ENCODE measurements around the gene CAPSL. TPM values are rescaled to one million over a fixed set of nuclear protein-coding genes. Genes with fewer than 3 reads are reported as not detected.

Gene CAPSL
- total and polyA plus RNA-seq, 2 of the 8 experiments (the other 6 are each of a cell fraction or from before 2014, with no cell fraction given) = not detected

GRCh38 chr5:35908228-35908627 is 30.2 kb downstream of the CAPSL start:
- H4K20me1 ChIP-seq (replicated peaks in 1 of 2; ENCODE audit: control insufficient read depth in 1 of 2, insufficient read depth in 2 of 2, low read length in 2 of 2) = no peaks in the 10 kb centered on the region
- no peaks in the 10 kb centered on the region for H3K36me3 ChIP-seq (ENCODE audit: control insufficient read depth in 2 of 4, insufficient read depth in 4 of 4, low read length in 3 of 4)
- no peak for FAIRE-seq
- H3K4me1 ChIP-seq (replicated peaks in 1 of 4; ENCODE audit: control insufficient read depth in 3 of 4, insufficient read depth in 4 of 4, low read length in 3 of 4) = peaks cover 0 to 3% (median 0%) of the 10 kb centered on the region in 4 experiments; a peak in 1 of 7 replicates
- no peak overlapping the region for H2BK12ac ChIP-seq (ENCODE audit: low read depth, low read length)
- H4K91ac ChIP-seq (replicated peaks; ENCODE audit: insufficient read length, low read length) = no peak overlapping the region
- no peak overlapping the region for H3K4me2 ChIP-seq (ENCODE audit: insufficient read depth in 1 of 2, low read depth in 2 of 2, low read length in 2 of 2)
- peaks cover 0 to 1% (median 0%) of the 10 kb centered on the region in 4 experiments; a peak in 1 of 7 replicates for H3K27me3 ChIP-seq (replicated peaks in 1 of 4; ENCODE audit: control insufficient read depth in 3 of 4, extremely low read depth in 1 of 4, insufficient read depth in 3 of 4, low read length in 3 of 4)
- no peak overlapping the region for H3K4me3 ChIP-seq (ENCODE audit: extremely low read depth in 1 of 4, insufficient read depth in 2 of 4, low read depth in 3 of 4, low read length in 4 of 4)
- H3K9ac ChIP-seq (replicated peaks in 1 of 4; ENCODE audit: extremely low read depth in 1 of 4, low read depth in 3 of 4, low read length in 3 of 4) = no peak overlapping the region
- H3K23ac ChIP-seq (ENCODE audit: insufficient read length) = no peak overlapping the region
- no peak overlapping the region for H2AFZ ChIP-seq (ENCODE audit: low read length)
- no peak overlapping the region for H3K4ac ChIP-seq (replicated peaks; ENCODE audit: insufficient read length, low read depth, low read length)
- no peak overlapping the region for H2BK15ac ChIP-seq (ENCODE audit: low read length)
- no peak overlapping the region for H2BK5ac ChIP-seq (ENCODE audit: low read depth, low read length)
- H2BK20ac ChIP-seq (ENCODE audit: low read length) = no peak overlapping the region
- POLR2A ChIA-PET (ENCODE audit: partially characterized antibody) = no interaction called here
- no peak overlapping the region for H2BK120ac ChIP-seq (replicated peaks; ENCODE audit: low read depth, low read length)
- no peaks in the 10 kb centered on the region for H3K23me2 ChIP-seq (ENCODE audit: low read depth, low read length)
- H3K27ac ChIP-seq (ENCODE audit: low read depth, low read length) = no peak overlapping the region
- 93% methylated on average over 1 of the region's 1 CpG; no CpG with 5 or more reads in 1 of the 2 experiments for WGBS, 2 experiments (ENCODE audit: extremely low coverage in 1 of 2, insufficient coverage in 1 of 2, insufficient read length in 1 of 2, insufficient replicate concordance in 2 of 2, low coverage in 1 of 2, low lambda C conversion rate in 2 of 2, missing lambda C conversion rate in 1 of 2)
- no peak overlapping the region for H4K8ac ChIP-seq (ENCODE audit: extremely low read depth, insufficient read depth, low read length)
- H3K56ac ChIP-seq (replicated peaks; ENCODE audit: insufficient read length, low read depth, low read length) = no peak overlapping the region
- H3K9me3 ChIP-seq (ENCODE audit: insufficient read depth in 2 of 2, low read depth in 1 of 2, low read length in 1 of 2) = peaks cover 5 to 8% of the 10 kb centered on the region in 2 experiments; a peak in 2 of 4 replicates
- no peak overlapping the region for H3K14ac ChIP-seq (ENCODE audit: insufficient read length)
- H4K5ac ChIP-seq (ENCODE audit: insufficient read length, low read depth, low read length) = no peak overlapping the region
- H3K79me1 ChIP-seq (ENCODE audit: low read depth, low read length) = no peaks in the 10 kb centered on the region
- no peak overlapping the region for H3K18ac ChIP-seq (ENCODE audit: extremely low read depth, low read length)
- no peak for DNase-seq (ENCODE audit: low read depth in 1 of 2, low spot score in 2 of 2)
- H3K79me2 ChIP-seq (ENCODE audit: control insufficient read depth in 1 of 2, insufficient read depth in 2 of 2, low read length in 2 of 2) = no peaks in the 10 kb centered on the region
- CTCF ChIA-PET (ENCODE audit: partially characterized antibody) = interaction anchor here (1.2 to 3.1 kb wide), 5 partner anchors 9 to 131 kb away, joined by 4 to 11 read pairs (median 5); no protein-coding TSS in a partner anchor
- TF ChIP-seq CEBPB (IDR thresholded peaks at IDR 0.05; ENCODE audit: low read depth, low read length) (no peak), POLR2AphosphoS5 (IDR thresholded peaks at IDR 0.05; ENCODE audit: low read depth, low read length) (no peak), ATF3 (IDR thresholded peaks at IDR 0.05; ENCODE audit: insufficient read depth, low read depth, low read length) (no peak), HDAC2 (IDR thresholded peaks at IDR 0.05; ENCODE audit: borderline replicate concordance in 1 of 2, low read depth in 2 of 2, low read length in 2 of 2) (no peak), CTCF (IDR thresholded peaks at IDR 0.05; ENCODE audit: control extremely low read depth in 1 of 3, insufficient read depth in 1 of 3, low read depth in 1 of 3, low read length in 3 of 3) (no peak), ZNF274 (IDR thresholded peaks at IDR 0.05; ENCODE audit: borderline replicate concordance, extremely low read depth, low read length) (no peak), KDM5A (IDR thresholded peaks at IDR 0.05; ENCODE audit: low read length) (no peak), KDM4A (IDR thresholded peaks at IDR 0.05; ENCODE audit: low read depth, low read length, severe bottlenecking) (no peak), PHF8 (conservative IDR thresholded peaks at IDR 0.05; ENCODE audit: low read depth, low read length) (no peak)
- no peak overlapping the region for H2AK5ac ChIP-seq (ENCODE audit: low read depth, low read length)
